K562 treated with DMSO at 1 percent for 48 hours (cell line): ENCODE results near the gene PTPRN2. TPM values are rescaled to one million over a fixed set of nuclear protein-coding genes. Genes with fewer than 3 reads are reported as not detected.

Source experiments
- total RNA-seq: library from RNA; unstranded; fragments of 300-600 nt; gene quantifications from 2 replicates; pipeline ENCODE4 v1.2.3, GENCODE V29; 2022; ENCODE audit warnings: low replicate concordance; ENCODE audit errors: extremely low read depth

The PTPRN2 gene
- not detected in 2 replicates for total RNA-seq

DNA sequence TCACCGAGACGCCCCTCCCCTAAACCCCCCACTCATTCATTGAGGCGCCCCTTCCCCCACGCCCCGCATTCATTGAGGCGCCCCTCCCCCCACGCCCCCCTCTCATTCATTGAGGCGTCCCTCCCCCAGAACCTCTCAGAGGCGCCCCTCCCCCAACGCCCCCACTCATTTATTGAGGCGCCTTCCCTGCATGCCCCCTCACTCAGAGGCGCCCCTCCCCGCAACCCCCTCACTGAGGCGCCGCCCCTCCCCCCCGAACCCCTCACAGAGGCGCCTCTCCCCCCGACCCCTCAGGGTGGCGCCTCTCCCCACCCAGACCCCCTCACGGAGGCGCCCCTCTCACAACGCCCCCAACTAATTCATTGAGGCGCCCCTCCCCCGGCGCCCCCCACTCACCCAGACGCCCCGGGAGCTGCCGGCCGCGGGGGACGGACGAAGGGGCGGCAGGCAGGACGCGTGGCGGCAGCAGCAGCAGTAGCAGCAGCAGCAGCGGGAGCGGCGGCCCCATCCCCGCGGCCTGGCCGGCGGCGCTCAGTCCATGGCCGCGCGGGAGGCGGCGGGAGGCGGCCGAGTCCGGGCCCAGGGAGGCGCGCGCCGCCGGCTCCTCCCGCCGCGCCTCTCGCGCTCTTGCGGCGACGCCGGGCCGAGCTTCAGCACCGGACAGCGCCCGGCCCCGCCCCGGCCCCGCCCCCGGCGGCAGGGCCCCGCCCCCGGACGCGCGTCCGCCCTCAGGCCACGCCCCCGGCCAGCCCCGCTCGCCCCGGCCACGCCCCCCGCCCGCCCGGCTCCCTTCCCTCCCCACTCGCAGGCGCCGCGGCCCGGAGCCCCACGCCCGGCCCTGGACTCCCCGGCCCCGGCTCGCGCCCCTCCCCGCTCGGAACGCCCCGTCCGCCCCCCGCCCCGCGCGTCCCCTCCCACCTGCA is at the start of gene PTPRN2:
Gene PTPRN2 (minus strand): TSS at position 662 of the 923 bp plus-strand sequence.

Other genes with a start within 250 kb of the PTPRN2 start
- gene NCAPG2, start 117.0 kb upstream of the PTPRN2 start, total RNA-seq, result not detected in 2 replicates
- gene ESYT2, start 241.7 kb upstream of the PTPRN2 start, total RNA-seq, result not detected in 2 replicates